ENCODE measurements around the gene DGKB.

GRCh38 chr7:14579971-14580370 lies 322.6 kb downstream of the DGKB start:
- TF ChIP-seq CTCF (IDR thresholded peaks at IDR 0.05) = no peak
- TF ChIP-seq SIN3A (IDR thresholded peaks at IDR 0.05; ENCODE audit: borderline replicate concordance, insufficient read depth, low read depth, low read length) = no peak
- no peak for TF ChIP-seq REST (IDR thresholded peaks at IDR 0.05; ENCODE audit: insufficient read depth in 1 of 2, low read depth in 2 of 2, low read length in 1 of 2)
- no peak for TF ChIP-seq POLR2AphosphoS5 (IDR thresholded peaks at IDR 0.05; ENCODE audit: low read depth, low read length)
